ENCODE measurements around the gene TMOD4.
A peak's percentile ranks its signal among the peaks of the same experiment; 100 is the strongest.

The TMOD4 gene

DNA sequence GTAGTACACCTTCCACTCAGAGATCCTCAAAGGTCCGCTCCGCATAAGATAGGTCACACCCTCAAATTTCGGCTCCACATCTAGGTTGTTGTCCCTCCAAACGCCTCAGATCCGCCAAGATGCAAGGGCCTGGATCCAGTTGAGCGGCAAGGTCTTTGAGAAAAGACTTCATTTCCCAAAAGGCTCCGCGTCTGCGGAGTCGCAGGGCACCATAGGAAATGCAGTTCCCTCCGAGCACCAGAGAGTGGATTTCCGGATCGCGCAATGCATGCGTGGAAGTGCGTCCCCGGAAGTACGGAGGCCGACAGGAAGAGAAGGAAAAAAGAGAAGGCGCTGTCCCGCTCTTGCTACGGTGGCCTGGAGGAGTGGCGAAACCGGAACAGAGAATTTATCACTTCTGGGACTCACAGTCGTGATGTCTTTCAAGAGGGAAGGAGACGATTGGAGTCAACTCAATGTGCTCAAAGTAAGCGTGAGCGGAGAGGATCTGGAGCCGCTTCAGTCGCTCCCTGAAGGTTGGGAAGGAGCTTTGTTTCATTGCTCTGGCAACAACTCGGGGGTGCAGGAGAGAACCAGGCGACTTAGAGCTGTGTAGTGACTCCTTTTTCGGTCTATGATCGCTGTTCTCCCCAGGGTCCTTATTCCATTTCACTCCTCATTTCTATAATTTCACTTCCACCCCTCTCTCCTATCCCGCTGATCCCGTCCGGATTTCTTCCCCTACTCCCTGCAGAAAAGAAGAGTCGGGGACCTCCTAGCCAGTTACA, 9.9 kb downstream of the TMOD4 start, which contains the start of the genes LYSMD1 and SCNM1:
Gene LYSMD1, minus strand, starts transcription at position 165 of the 767 bp plus-strand sequence. CDS start 644 bp downstream, outside the sequence.
Gene SCNM1, plus strand, starts transcription at position 407 of the 767 bp plus-strand sequence. Its CDS starts 9 bp downstream, at position 416.
- Histone ChIP-seq H3K27me3 (ENCODE audit: control insufficient read depth in 3 of 3, insufficient read depth in 3 of 3, low read depth in 1 of 3, low read length in 3 of 3) (no peaks in the 10 kb centered on the region), H3K4me2 (ENCODE audit: insufficient read depth, low read length, poor library complexity, severe bottlenecking) (peak within 1 kb of the TSS; percentile 70), H2BK5ac (ENCODE audit: low read length) (no peak within 1 kb of the TSS), H2BK15ac (ENCODE audit: low read length) (no peak within 1 kb of the TSS), H4K91ac (ENCODE audit: low read depth, low read length, poor library complexity) (no peak within 1 kb of the TSS), H3K18ac (ENCODE audit: low read length) (peak within 1 kb of the TSS; percentile 42), H3K9ac (ENCODE audit: low read depth, low read length, poor library complexity) (peak within 1 kb of the TSS; percentile 74), H3K9me3 (replicated peaks in 1 of 2; ENCODE audit: control insufficient read depth in 2 of 2, insufficient read depth in 1 of 2, low read depth in 1 of 2, low read length in 2 of 2) (no peaks in the 10 kb centered on the region), H4K8ac (ENCODE audit: low read depth, low read length) (peak within 1 kb of the TSS; percentile 6), H3K36me3 (replicated peaks in 1 of 2; ENCODE audit: control insufficient read depth in 2 of 2, insufficient read depth in 2 of 2, low read length in 2 of 2) (peaks cover 23 to 49% of the 10 kb centered on the region in 2 donors), H3K14ac (ENCODE audit: low read length) (peak within 1 kb of the TSS; percentile 48), H2BK120ac (ENCODE audit: low read depth, low read length) (no peak within 1 kb of the TSS), H2AK5ac (ENCODE audit: low read depth, low read length) (no peak within 1 kb of the TSS), H3K79me1 (ENCODE audit: low read depth, low read length) (peaks cover 4% of the 10 kb centered on the region), H3K27ac (replicated peaks; ENCODE audit: low read length) (peak within 1 kb of the TSS; percentile 63), H2AFZ (ENCODE audit: low read length) (peak within 1 kb of the TSS; percentile 93), H3K23ac (ENCODE audit: low read depth, low read length, poor library complexity) (peak within 1 kb of the TSS; percentile 62), H3K4ac (ENCODE audit: low read length) (no peak within 1 kb of the TSS), H3K4me1 (ENCODE audit: control insufficient read depth in 2 of 2, insufficient read depth in 1 of 2, low read depth in 1 of 2, low read length in 2 of 2) (peaks cover 7 to 9% of the 10 kb centered on the region in 2 donors), H3K4me3 (ENCODE audit: low read length in 2 of 2) (peak within 1 kb of the TSS; percentile 85 to 88), H2BK12ac (ENCODE audit: low read length) (no peak within 1 kb of the TSS)
- peak; percentile 95 for DNase-seq (ENCODE audit: low spot score)
- no CpG with 5 or more reads among the region's 38 CpGs for WGBS, 2 donors (ENCODE audit: extremely low coverage in 2 of 2, insufficient read length in 2 of 2, insufficient replicate concordance in 1 of 2)

DNA sequence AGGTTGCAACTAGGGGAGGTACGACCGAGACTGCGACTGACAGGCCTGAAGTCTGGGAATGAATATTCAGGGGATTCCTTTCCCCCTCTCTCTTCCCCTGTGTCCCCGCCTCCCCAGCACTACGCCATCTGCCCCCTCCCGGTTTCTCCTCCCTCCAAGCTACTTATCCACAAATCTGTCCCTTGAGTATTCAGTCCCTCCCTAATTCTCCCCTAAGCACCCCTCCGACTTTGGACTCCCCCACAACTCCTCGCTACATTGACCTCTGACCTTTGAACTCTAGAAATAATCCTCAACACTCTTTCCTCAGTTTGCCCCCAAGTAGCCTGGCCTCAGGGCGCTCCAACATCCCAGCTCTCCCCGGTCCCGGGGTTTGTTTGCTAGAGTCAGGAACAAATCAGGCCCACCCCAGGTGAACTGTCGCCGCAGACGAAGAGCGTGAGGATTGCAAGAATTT, 10.5 kb downstream of the TMOD4 start:
- H2BK15ac ChIP-seq (ENCODE audit: low read length): no peak overlapping the region
- H3K36me3 ChIP-seq (replicated peaks in 1 of 2; ENCODE audit: control insufficient read depth in 2 of 2, insufficient read depth in 2 of 2, low read length in 2 of 2): peaks cover 23 to 49% of the 10 kb centered on the region in 2 donors
- H3K23ac ChIP-seq (ENCODE audit: low read depth, low read length, poor library complexity): no peak overlapping the region
- no peak overlapping the region for H3K9ac ChIP-seq (ENCODE audit: low read depth, low read length, poor library complexity)
- H3K18ac ChIP-seq (ENCODE audit: low read length): peak overlapping the region; percentile 42
- no peak overlapping the region for H4K91ac ChIP-seq (ENCODE audit: low read depth, low read length, poor library complexity)
- H2BK5ac ChIP-seq (ENCODE audit: low read length): no peak overlapping the region
- no peak overlapping the region for H2BK120ac ChIP-seq (ENCODE audit: low read depth, low read length)
- peak overlapping the region; percentile 63 for H3K27ac ChIP-seq (replicated peaks; ENCODE audit: low read length)
- H2AK5ac ChIP-seq (ENCODE audit: low read depth, low read length): no peak overlapping the region
- peaks cover 4% of the 10 kb centered on the region for H3K79me1 ChIP-seq (ENCODE audit: low read depth, low read length)
- no peak overlapping the region for H3K4ac ChIP-seq (ENCODE audit: low read length)
- H3K9me3 ChIP-seq (replicated peaks in 1 of 2; ENCODE audit: control insufficient read depth in 2 of 2, insufficient read depth in 1 of 2, low read depth in 1 of 2, low read length in 2 of 2): no peaks in the 10 kb centered on the region
- no peak overlapping the region for H3K14ac ChIP-seq (ENCODE audit: low read length)
- no peak overlapping the region for H2BK12ac ChIP-seq (ENCODE audit: low read length)
- H3K27me3 ChIP-seq (ENCODE audit: control insufficient read depth in 3 of 3, insufficient read depth in 3 of 3, low read depth in 1 of 3, low read length in 3 of 3): no peaks in the 10 kb centered on the region
- H2AFZ ChIP-seq (ENCODE audit: low read length): peak overlapping the region; percentile 93
- peaks cover 7 to 9% of the 10 kb centered on the region in 2 donors for H3K4me1 ChIP-seq (ENCODE audit: control insufficient read depth in 2 of 2, insufficient read depth in 1 of 2, low read depth in 1 of 2, low read length in 2 of 2)
- peak overlapping the region; percentile 67 for H3K4me2 ChIP-seq (ENCODE audit: insufficient read depth, low read length, poor library complexity, severe bottlenecking)
- no peak overlapping the region for H4K8ac ChIP-seq (ENCODE audit: low read depth, low read length)
- H3K4me3 ChIP-seq (ENCODE audit: low read length in 2 of 2): peak overlapping the region; percentile 85 to 88
- whole genome bisulfite sequencing, 2 donors (ENCODE audit: extremely low coverage in 2 of 2, insufficient read length in 2 of 2, insufficient replicate concordance in 1 of 2): no CpG with 5 or more reads among the region's 15 CpGs
- DNase-seq (ENCODE audit: low spot score): peak; percentile 66

DNA sequence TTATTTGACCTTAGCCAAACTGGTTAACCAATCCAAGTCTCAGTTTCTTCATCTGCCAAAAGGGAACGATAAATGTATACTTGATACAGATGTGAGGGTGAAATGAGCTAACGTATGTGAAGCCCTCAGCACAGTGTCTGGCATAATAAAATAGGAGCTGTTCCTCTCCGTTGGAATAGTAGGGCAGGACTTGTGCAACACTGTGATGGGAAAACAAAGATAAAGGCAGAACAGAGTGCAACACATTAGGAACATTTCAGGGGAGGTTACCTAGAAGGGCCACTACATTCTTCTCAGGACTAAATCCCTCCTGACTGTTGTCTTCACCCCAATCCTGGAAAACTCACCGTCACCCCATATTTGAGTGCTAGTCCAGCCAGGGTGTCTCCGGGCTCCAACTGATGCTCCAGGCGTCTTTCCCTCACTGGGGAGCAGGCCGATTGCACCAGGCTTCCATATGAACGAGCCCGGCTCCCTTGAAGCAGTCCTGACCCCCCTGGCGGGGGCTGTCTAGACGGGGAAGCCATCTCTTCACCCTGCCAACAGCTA, 11.0 kb downstream of the TMOD4 start:
- H3K18ac ChIP-seq (ENCODE audit: low read length): peak overlapping the region; percentile 42
- no peak overlapping the region for H2BK5ac ChIP-seq (ENCODE audit: low read length)
- H3K27ac ChIP-seq (replicated peaks; ENCODE audit: low read length): peak overlapping the region; percentile 4
- no peaks in the 10 kb centered on the region for H3K27me3 ChIP-seq (ENCODE audit: control insufficient read depth in 3 of 3, insufficient read depth in 3 of 3, low read depth in 1 of 3, low read length in 3 of 3)
- no peak overlapping the region for H2AK5ac ChIP-seq (ENCODE audit: low read depth, low read length)
- H3K36me3 ChIP-seq (replicated peaks in 1 of 2; ENCODE audit: control insufficient read depth in 2 of 2, insufficient read depth in 2 of 2, low read length in 2 of 2): peaks cover 25 to 48% of the 10 kb centered on the region in 2 donors
- no peak overlapping the region for H2BK12ac ChIP-seq (ENCODE audit: low read length)
- no peak overlapping the region for H3K23ac ChIP-seq (ENCODE audit: low read depth, low read length, poor library complexity)
- H3K79me1 ChIP-seq (ENCODE audit: low read depth, low read length): peaks cover 4% of the 10 kb centered on the region
- no peak for DNase-seq (ENCODE audit: low spot score)
- no peak overlapping the region for H2BK120ac ChIP-seq (ENCODE audit: low read depth, low read length)
- H3K4me3 ChIP-seq (ENCODE audit: low read length in 2 of 2): peak overlapping the region; percentile 85 to 88
- H3K4ac ChIP-seq (ENCODE audit: low read length): no peak overlapping the region
- no peak overlapping the region for H4K8ac ChIP-seq (ENCODE audit: low read depth, low read length)
- H4K91ac ChIP-seq (ENCODE audit: low read depth, low read length, poor library complexity): no peak overlapping the region
- no peaks in the 10 kb centered on the region for H3K9me3 ChIP-seq (replicated peaks in 1 of 2; ENCODE audit: control insufficient read depth in 2 of 2, insufficient read depth in 1 of 2, low read depth in 1 of 2, low read length in 2 of 2)
- peak overlapping the region; percentile 48 for H3K14ac ChIP-seq (ENCODE audit: low read length)
- no CpG with 5 or more reads among the region's 11 CpGs for WGBS, 2 donors (ENCODE audit: extremely low coverage in 2 of 2, insufficient read length in 2 of 2, insufficient replicate concordance in 1 of 2)
- peak overlapping the region; percentile 93 for H2AFZ ChIP-seq (ENCODE audit: low read length)
- H3K9ac ChIP-seq (ENCODE audit: low read depth, low read length, poor library complexity): peak overlapping the region; percentile 74
- peaks cover 7 to 9% of the 10 kb centered on the region in 2 donors for H3K4me1 ChIP-seq (ENCODE audit: control insufficient read depth in 2 of 2, insufficient read depth in 1 of 2, low read depth in 1 of 2, low read length in 2 of 2)
- no peak overlapping the region for H2BK15ac ChIP-seq (ENCODE audit: low read length)
- H3K4me2 ChIP-seq (ENCODE audit: insufficient read depth, low read length, poor library complexity, severe bottlenecking): peak overlapping the region; percentile 67

DNA sequence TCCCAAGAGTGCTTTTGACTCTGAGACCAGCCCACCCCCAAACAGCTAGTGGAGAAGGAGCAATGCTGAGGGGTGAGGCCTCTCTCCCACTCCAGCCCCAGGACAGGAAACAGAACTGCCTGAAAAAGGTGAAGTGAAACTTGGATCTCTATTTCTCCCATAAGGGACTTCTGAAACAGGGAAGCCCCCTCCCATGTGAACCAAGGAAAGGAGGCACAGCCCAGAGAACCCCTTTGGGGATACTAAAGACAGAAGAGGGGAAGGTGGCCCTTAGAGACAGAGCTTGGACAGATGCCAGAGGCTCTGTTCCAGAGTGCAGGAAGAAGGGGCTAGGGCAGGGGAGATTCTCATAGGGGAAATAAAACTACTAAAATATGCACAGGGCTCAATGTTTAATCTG, 16.4 kb downstream of the TMOD4 start:
- Histone ChIP-seq H3K27ac (replicated peaks; ENCODE audit: low read length) (no peak overlapping the region), H3K27me3 (ENCODE audit: control insufficient read depth in 3 of 3, insufficient read depth in 3 of 3, low read depth in 1 of 3, low read length in 3 of 3) (no peaks in the 10 kb centered on the region), H2BK120ac (ENCODE audit: low read depth, low read length) (no peak overlapping the region), H2BK12ac (ENCODE audit: low read length) (no peak overlapping the region), H3K14ac (ENCODE audit: low read length) (no peak overlapping the region), H3K4me1 (ENCODE audit: control insufficient read depth in 2 of 2, insufficient read depth in 1 of 2, low read depth in 1 of 2, low read length in 2 of 2) (peaks cover 0 to 2% of the 10 kb centered on the region in 2 donors), H3K4me3 (ENCODE audit: low read length in 2 of 2) (no peak overlapping the region), H4K8ac (ENCODE audit: low read depth, low read length) (no peak overlapping the region), H3K23ac (ENCODE audit: low read depth, low read length, poor library complexity) (no peak overlapping the region), H4K91ac (ENCODE audit: low read depth, low read length, poor library complexity) (no peak overlapping the region), H2BK5ac (ENCODE audit: low read length) (no peak overlapping the region), H2AFZ (ENCODE audit: low read length) (no peak overlapping the region), H2BK15ac (ENCODE audit: low read length) (no peak overlapping the region), H3K4ac (ENCODE audit: low read length) (no peak overlapping the region), H3K18ac (ENCODE audit: low read length) (no peak overlapping the region), H3K36me3 (replicated peaks in 1 of 2; ENCODE audit: control insufficient read depth in 2 of 2, insufficient read depth in 2 of 2, low read length in 2 of 2) (peaks cover 26 to 42% of the 10 kb centered on the region in 2 donors), H3K9me3 (replicated peaks in 1 of 2; ENCODE audit: control insufficient read depth in 2 of 2, insufficient read depth in 1 of 2, low read depth in 1 of 2, low read length in 2 of 2) (no peaks in the 10 kb centered on the region), H3K4me2 (ENCODE audit: insufficient read depth, low read length, poor library complexity, severe bottlenecking) (no peak overlapping the region), H2AK5ac (ENCODE audit: low read depth, low read length) (no peak overlapping the region), H3K79me1 (ENCODE audit: low read depth, low read length) (no peaks in the 10 kb centered on the region), H3K9ac (ENCODE audit: low read depth, low read length, poor library complexity) (no peak overlapping the region)
- DNase-seq (ENCODE audit: low spot score): no peak

Measured in neuronal stem cell (in vitro differentiated cells).